Urinary bladder (tissue), 4 donors: ENCODE measurements around the gene LFNG. TPM values are rescaled to one million over a fixed set of nuclear protein-coding genes. Genes with fewer than 3 reads are reported as not detected.

Experiments used
- DNase-seq: peaks from one replicate; pipeline ENCODE4 v3.0.0-alpha.2; 2015; ENCODE audit errors: extremely low spot score
- H3K27ac ChIP-seq: one replicate; pipeline ENCODE4 v1.5.1; 2013; ENCODE audit warnings: low read depth, mild to moderate bottlenecking, moderate library complexity
- H3K36me3 ChIP-seq: one replicate; pipeline ENCODE4 v1.6.1; 2013; ENCODE audit warnings: mild to moderate bottlenecking, moderate library complexity; ENCODE audit not compliant: insufficient read depth
- H3K4me1 ChIP-seq: one replicate; pipeline ENCODE4 v1.6.1; 2013; ENCODE audit warnings: mild to moderate bottlenecking, moderate library complexity; ENCODE audit not compliant: insufficient read depth
- H3K4me3 ChIP-seq: one replicate; pipeline ENCODE4 v1.5.1; 2013; ENCODE audit warnings: low read depth, low read length
- WGBS: extraction: QIAGEN DNeasy Blood & Tissue Kit; methylation state at CpG from one replicate; pipeline ENCODE4 v1.1.7; 2013; 5-methylcytosine and 5-hydroxymethylcytosine counted together
- polyA plus RNA-seq: library from polyadenylated mRNA; stranded (reverse); fragments of 200-250 nt; gene quantifications from one replicate; pipeline ENCODE4 v1.2.3, GENCODE V29; 2013
- total RNA-seq: library from RNA; depleted of rRNA; stranded (reverse); fragments of >200 nt; gene quantifications from one replicate; pipeline ENCODE4 v1.2.3, GENCODE V29; 2014
- donor health status: healthy with polysubstance abuse.
- donor health status: healthy.

LFNG gene, protein sequence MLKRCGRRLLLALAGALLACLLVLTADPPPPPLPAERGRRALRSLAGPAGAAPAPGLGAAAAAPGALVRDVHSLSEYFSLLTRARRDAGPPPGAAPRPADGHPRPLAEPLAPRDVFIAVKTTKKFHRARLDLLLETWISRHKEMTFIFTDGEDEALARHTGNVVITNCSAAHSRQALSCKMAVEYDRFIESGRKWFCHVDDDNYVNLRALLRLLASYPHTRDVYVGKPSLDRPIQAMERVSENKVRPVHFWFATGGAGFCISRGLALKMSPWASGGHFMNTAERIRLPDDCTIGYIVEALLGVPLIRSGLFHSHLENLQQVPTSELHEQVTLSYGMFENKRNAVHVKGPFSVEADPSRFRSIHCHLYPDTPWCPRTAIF
- total RNA-seq, result 16.8 TPM
- 10.7 TPM for polyA plus RNA-seq

DNA sequence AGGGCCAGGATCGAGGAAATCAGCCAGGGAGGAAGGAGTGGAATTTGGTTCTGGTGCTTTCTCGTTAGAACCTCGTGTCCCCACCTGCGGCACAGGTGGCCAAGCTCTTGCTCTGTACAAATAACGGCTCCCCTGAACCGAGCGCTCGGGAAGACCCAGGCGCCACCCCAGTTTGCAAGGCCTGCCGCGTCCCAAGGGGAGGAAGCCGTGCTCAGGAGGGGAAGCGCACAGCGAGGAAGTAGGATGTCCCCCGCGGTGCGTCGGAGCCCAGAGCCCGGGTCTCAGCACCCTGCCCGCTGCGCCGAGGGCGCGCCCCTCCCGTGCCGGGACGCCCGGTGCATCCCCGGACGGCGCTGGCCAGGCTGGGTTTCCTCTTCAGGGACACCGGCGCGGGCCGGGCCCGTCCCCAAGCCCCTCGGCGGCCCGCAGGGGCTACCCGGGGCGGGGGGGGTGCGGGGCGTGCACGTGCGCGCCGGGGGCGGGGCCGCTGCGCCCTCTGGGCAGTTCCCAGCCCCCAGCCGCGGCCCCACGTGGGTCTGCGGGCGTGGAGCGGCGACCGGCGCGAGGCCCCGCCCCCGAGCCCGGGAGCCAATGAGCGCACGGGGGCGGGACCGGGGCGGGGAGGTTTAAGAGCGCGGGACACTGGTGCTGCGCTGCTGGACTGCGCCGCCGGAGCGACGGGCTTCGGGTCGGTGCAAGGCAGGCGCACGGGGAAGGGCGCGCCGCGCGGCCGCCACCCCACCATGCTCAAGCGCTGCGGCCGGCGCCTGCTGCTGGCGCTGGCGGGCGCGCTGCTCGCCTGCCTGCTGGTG lies at the start of gene LFNG:
Gene LFNG (plus strand): TSS at position 656 of the 812 bp plus-strand sequence. CDS start 88 bp downstream, at position 744.
- WGBS, result under 1% methylated on average over 95 of the region's 95 CpGs
- Histone ChIP-seq H3K4me3 (peak within 1 kb of the TSS; percentile 58), H3K4me1 (no peaks in the 10 kb centered on the region), H3K27ac (no peak within 1 kb of the TSS), H3K36me3 (no peaks in the 10 kb centered on the region)
- DNase-seq, result no peak

DNA sequence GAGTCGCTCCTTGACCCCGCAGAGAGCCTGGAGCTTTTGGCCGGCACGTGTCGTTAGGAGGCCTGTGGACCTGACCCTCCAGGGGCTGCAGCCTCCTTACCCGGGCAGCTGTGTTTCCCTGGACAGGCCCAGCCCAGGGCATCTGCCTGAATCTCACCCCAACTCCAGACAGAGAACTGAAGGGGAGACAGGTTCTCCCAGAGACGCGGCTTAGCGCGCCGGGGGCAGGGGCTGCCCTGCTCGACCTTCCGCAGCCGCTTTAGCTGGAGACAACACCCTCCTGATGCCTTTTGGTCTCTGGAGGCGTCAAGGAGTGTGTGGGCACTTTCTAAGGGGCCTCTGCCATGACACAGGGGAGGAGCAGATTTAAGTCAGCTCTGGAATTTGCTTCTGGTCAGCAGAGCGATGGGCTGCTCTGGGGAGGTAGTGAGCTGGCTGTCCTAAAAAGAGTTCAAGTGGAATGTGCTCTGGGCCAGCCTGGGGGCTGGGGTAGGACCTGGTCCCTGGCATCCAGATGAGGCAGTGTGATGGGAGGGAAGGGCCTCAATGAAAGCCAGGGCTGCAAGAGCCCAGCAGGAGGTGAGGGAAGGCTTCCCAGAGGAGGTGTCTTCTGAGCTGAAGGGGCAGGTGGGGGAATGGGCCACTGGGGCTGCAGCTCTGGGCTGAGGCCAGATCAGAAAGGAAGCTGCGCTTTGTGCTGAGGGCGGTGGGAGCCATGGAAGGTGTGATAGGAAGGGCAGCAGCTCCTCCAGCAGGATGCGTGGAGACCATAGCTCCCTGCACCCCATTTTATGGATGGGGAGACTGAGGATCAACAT lies 49.2 kb upstream of the LFNG start:
- no peak overlapping the region for H3K27ac ChIP-seq
- 80% methylated on average over 19 of the region's 19 CpGs for WGBS
- no peak for DNase-seq
- H3K4me1 ChIP-seq, result no peaks in the 10 kb centered on the region
- H3K4me3 ChIP-seq, result no peak overlapping the region
- no peaks in the 10 kb centered on the region for H3K36me3 ChIP-seq

DNA sequence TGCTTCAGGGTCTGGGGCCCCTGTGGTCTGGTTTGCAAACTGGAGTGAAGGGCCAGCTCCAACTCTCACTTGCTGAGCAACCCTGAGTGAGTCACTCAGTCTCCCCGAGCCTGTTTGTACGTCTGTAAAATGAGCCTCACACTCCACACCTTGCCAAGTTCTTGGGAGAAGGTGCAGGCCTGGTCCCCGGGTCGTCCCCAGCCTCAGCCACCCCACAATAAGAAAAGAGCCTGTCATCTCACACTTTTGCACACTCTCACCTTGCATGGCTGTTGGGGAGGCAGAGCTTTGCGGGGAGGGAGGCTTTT lies 48.6 kb upstream of the LFNG start:
- no peaks in the 10 kb centered on the region for H3K4me1 ChIP-seq
- no peak for DNase-seq
- no peak overlapping the region for H3K4me3 ChIP-seq
- peak overlapping the region; percentile 16 for H3K27ac ChIP-seq
- no peaks in the 10 kb centered on the region for H3K36me3 ChIP-seq
- 32% methylated on average over 5 of the region's 5 CpGs for WGBS

DNA sequence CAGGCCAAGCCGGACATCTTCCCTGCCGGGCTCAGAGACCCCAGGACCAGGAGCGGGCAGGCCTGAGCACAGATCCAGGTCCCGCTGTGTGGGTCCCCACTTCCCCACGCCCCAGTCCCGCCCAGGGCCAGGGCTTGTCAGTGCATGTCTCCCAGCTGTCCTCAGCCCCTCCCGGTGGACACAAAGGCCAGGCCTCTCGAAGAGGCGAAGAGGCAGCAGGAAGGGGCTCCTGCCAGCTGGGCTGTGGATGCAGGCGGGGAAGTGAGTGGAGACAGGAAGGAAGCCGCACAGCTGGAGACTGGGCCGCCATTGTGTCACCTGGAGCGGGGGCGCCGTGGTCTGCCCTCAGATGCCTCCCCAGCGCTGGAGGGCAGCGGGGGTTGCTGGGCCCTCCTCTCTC lies 48.2 kb upstream of the LFNG start:
- 25% methylated on average over 17 of the region's 17 CpGs for WGBS
- peak; percentile 36 for DNase-seq
- H3K4me3 ChIP-seq, result no peak overlapping the region

DNA sequence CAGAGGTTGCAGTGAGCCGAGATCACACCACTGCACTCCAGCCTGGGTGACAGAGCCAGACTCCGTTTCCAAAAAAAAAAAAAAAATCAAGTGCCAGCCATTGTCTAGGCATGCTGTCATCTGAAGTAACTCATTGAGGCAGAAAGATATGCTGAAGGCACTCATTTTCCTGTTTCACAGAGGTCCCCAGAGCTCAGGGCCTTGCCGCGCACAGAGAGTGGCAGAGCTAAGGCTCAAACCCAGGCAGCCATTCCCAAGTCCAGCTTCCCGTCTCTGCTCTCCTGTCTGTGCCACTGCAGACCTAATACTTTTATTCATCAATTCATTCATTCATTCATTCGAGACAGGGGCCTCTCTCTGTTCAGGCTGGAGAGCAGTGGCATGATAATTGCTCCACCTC lies 46.8 kb upstream of the LFNG start:
- DNase-seq, result no peak
- Histone ChIP-seq H3K4me3 (no peak overlapping the region), H3K27ac (no peak overlapping the region), H3K4me1 (no peaks in the 10 kb centered on the region), H3K36me3 (no peaks in the 10 kb centered on the region)
- 91% methylated on average over 6 of the region's 6 CpGs for WGBS

More for the DNA sequence above, 48.2 kb upstream of the LFNG start:
- Histone ChIP-seq H3K36me3 (no peaks in the 10 kb centered on the region), H3K4me1 (no peaks in the 10 kb centered on the region), H3K27ac (peak overlapping the region; percentile 53)

DNA sequence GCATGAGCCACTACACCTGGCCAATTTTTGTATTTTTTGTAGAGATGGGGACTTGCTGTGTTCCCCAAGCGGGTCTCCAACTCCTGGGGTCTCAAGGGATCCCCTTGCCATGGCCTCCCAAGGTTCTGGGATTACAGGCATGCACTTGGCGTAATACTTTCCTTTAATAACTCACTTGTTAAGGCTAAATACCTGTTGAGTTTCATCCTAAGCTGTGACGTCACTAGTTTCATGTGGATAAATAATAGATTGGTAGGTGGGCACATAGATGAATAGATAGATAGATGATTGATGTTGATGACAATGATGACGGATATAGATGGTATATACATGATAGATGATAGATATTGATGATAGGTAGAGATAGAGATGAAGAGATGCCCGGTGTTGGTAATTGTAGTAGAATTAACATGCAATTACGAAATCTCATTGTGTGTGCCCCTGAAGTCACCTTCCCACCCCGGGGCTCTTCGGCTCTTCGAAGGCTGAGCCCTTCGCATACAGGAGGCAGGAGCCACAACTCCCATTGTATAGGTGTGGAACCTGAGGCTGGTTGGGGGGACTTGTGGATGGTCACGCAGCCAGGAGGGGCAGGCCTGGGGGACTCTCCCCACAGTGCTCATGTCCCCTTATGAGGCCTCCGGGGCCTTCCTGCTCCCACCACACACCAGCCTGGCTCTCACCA lies 45.9 kb upstream of the LFNG start:
- no peak overlapping the region for H3K27ac ChIP-seq
- no peak overlapping the region for H3K4me3 ChIP-seq
- 79% methylated on average over 12 of the region's 12 CpGs for WGBS
- no peaks in the 10 kb centered on the region for H3K36me3 ChIP-seq
- no peak for DNase-seq
- no peaks in the 10 kb centered on the region for H3K4me1 ChIP-seq

DNA sequence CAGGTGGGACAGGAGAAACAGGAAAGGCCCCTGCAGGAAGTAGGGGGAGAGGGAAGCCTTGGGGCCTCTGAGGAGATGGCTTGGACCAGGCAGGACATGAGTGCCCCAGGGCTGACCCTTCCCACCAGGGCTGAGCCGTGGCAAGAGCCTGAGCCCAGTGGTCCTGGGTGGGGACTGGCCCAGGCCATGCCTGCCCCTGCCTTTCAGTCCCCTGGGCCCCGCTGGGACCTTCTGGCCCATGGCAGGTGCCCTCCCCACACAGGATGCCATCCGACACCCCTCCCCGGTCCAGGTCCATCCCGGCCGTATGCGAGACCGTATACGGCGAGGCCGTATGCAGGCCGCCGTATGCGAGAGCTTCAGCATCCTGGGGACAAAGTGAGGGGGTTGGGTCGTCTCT lies 45.4 kb upstream of the LFNG start:
- no peaks in the 10 kb centered on the region for H3K4me1 ChIP-seq
- 76% methylated on average over 15 of the region's 15 CpGs for WGBS
- no peak for DNase-seq
- no peak overlapping the region for H3K27ac ChIP-seq
- no peaks in the 10 kb centered on the region for H3K36me3 ChIP-seq
- no peak overlapping the region for H3K4me3 ChIP-seq

DNA sequence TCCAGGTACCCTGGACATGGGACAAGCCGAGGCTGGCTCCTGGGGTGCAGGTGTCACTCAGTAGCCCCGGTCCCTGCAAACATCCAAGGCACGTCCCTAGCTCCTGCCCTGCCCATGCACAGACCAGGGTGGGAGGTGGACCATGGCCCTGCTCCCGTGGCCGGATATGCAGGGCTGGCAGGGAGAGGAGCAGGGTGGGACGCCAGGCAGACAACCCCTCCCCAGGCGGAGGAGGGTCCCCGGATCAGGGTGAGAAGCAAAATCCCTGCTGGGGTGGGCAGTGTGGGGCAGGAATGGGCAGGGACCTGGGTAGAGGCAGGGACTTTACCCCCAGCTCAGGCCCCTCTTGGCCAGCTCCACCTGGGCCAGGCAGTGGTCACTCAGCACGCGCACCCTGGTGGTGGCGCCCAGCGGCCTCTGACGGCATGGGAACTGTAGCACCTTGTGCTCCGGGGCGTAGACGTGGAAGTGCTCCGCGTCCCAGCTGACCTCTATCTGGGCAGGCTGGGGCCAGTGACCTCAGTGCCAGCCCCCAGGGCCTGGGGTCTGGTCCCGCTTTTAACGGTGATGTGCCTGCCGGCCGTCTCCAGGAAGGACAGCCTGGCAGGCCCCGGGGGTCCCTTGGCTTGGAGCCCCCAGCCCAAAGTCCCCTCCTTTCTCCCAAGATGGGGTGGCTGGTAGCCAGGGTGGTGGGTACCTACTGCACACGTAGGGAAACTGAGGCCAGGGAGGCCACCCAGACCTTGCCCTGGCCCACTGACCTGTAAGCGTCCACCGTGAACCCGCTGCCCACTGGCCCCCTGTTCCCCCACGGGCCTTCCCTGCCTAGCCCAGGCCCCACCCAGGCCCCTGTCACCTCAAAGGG lies 44.5 kb upstream of the LFNG start:
- no peak for DNase-seq
- Histone ChIP-seq H3K36me3 (no peaks in the 10 kb centered on the region), H3K27ac (no peak overlapping the region), H3K4me3 (no peak overlapping the region), H3K4me1 (no peaks in the 10 kb centered on the region)
- 84% methylated on average over 28 of the region's 28 CpGs for WGBS

DNA sequence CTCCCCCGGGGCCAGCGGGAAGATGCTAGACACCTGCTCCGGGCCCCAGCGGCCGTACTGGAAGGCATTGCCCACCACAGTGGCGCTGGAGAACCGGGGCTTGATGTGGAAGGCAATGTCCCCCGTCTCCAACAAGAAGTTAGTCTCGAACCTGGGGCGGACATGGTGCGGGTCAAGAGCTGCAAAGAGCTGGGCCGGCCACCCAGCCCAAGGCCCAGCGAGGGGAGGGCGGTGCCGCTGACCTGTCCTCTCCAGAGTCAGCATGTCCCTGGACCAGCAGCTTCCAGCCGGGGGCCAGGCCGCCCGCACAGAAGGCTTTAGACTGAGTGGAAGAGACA lies 43.9 kb upstream of the LFNG start:
- DNase-seq, result no peak
- 92% methylated on average over 18 of the region's 18 CpGs for WGBS

DNA sequence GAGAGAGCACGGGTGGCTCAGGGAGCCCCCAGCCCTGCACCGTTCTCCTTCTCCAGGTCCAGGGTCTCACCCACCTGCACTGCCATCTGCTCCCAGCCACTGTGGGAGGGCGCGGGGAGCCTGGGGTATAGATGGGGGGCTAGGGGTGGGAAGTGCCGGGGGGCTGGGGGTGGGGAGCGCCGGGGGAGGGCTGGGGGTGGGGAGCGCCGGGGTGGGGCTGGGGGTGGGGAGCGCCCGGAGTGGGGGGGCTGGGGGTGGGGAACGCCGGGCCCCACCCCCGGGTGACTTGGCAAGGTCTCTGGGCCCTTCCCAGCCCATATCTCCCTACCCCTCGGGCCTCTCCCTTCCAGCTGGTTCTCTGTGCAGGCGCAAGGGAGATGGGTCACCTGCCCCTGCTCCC lies 43.3 kb upstream of the LFNG start, which contains the start of gene GRIFIN:
Gene GRIFIN (minus strand): TSS at position 101 of the 400 bp plus-strand sequence. CDS start 15 bp downstream, at position 86.
- no peak within 1 kb of the TSS for H3K4me3 ChIP-seq
- WGBS, result 77% methylated on average over 16 of the region's 16 CpGs

More for the DNA sequence above, 43.9 kb upstream of the LFNG start:
- Histone ChIP-seq H3K4me3 (no peak overlapping the region), H3K4me1 (no peaks in the 10 kb centered on the region), H3K36me3 (no peaks in the 10 kb centered on the region), H3K27ac (no peak overlapping the region)

DNA sequence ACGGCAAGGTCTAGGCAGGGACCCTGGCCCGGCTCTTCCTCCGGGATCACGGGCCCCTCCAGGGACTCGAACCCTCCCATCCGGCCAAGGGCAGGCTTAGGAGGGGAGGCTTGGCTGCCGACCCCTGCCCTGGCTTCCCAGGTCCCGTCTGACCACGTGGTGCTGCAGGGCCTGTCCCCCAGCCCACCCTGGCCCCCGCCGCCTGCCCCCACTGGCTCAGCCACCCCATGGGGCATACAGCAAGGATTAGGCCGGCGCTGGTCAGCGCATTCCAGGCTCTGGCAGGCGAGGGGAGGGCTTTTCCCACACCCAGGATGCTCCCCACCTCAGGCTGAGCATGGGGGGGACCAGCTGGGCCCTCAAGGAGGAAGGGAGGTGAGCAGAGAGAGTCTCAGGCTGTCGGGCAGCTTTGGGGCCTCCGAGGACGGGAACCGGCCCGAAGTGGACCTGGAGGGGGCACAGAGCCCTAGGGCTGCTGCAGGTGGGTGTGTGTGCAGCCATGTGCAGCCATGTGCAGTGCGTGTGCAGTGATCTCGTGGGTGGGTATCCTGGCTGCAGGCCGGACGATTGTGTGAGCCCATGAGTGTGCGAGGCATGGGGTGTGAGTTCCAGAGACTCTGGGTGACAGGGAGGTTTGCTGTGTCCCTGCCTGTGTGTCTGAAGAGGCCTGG lies 42.7 kb upstream of the LFNG start:
- Histone ChIP-seq H3K4me1 (no peaks in the 10 kb centered on the region), H3K27ac (no peak overlapping the region), H3K4me3 (no peak overlapping the region), H3K36me3 (no peaks in the 10 kb centered on the region)
- WGBS, result 74% methylated on average over 25 of the region's 25 CpGs
- no peak for DNase-seq

More for the DNA sequence above, 43.3 kb upstream of the LFNG start, which contains the start of gene GRIFIN:
- no peaks in the 10 kb centered on the region for H3K4me1 ChIP-seq
- DNase-seq, result no peak
- no peaks in the 10 kb centered on the region for H3K36me3 ChIP-seq
- H3K27ac ChIP-seq, result no peak within 1 kb of the TSS
